GM19463 (cell line): ENCODE measurements around the gene HMGXB3.

Experiments
- ATAC-seq: cut with Tn5 transposase; IDR thresholded peaks from one replicate; pipeline ENCODE4 v1.9.1; 2021; ENCODE audit warnings: mild to moderate bottlenecking, moderate library complexity; ENCODE audit not compliant: unreplicated experiment

Gene HMGXB3

GRCh38 chr5:150067405-150067960 lies 66.9 kb downstream of the HMGXB3 start:
- ATAC-seq: no peak

GRCh38 chr5:150068071-150068470 lies 67.5 kb downstream of the HMGXB3 start:
- no peak for ATAC-seq

GRCh38 chr5:150068472-150068871 lies 67.9 kb downstream of the HMGXB3 start:
- no peak for ATAC-seq

- ATAC-seq: no peak
Measured at GRCh38 chr5:150068961-150069645, 68.6 kb downstream of the HMGXB3 start.

GRCh38 chr5:150069672-150070627 lies 69.4 kb downstream of the HMGXB3 start:
- ATAC-seq: no peak

- ATAC-seq: no peak
Measured at GRCh38 chr5:150070821-150071220, 70.3 kb downstream of the HMGXB3 start.

GRCh38 chr5:150073086-150073625 lies 72.6 kb downstream of the HMGXB3 start:
- no peak for ATAC-seq

- no peak for ATAC-seq
Measured at GRCh38 chr5:150073677-150074076, 73.1 kb downstream of the HMGXB3 start.

- ATAC-seq: no peak
Measured at GRCh38 chr5:150075233-150075632, 74.7 kb downstream of the HMGXB3 start.

GRCh38 chr5:150075806-150076205 lies 75.3 kb downstream of the HMGXB3 start:
- ATAC-seq: no peak

- no peak for ATAC-seq
Measured at GRCh38 chr5:150077060-150077459, 76.5 kb downstream of the HMGXB3 start.

- ATAC-seq: no peak
Measured at GRCh38 chr5:150077996-150078801, 77.7 kb downstream of the HMGXB3 start.

- ATAC-seq: no peak
Measured at GRCh38 chr5:150078802-150079689, 78.5 kb downstream of the HMGXB3 start.

- ATAC-seq: no peak
Measured at GRCh38 chr5:150079909-150080461, 79.4 kb downstream of the HMGXB3 start.

GRCh38 chr5:150080696-150081435 lies 80.3 kb downstream of the HMGXB3 start:
- ATAC-seq: no peak

GRCh38 chr5:150081541-150082283 lies 81.2 kb downstream of the HMGXB3 start:
- ATAC-seq: peak; percentile 86

GRCh38 chr5:150082374-150082773 lies 81.8 kb downstream of the HMGXB3 start:
- ATAC-seq: peak; percentile 22

GRCh38 chr5:150082889-150083288 lies 82.3 kb downstream of the HMGXB3 start:
- no peak for ATAC-seq
